HG02870 (cell line): ENCODE results near the gene ADGRA1.
"Not testable (repeated sequence)": the region's sequence is repeated elsewhere in the genome, so short reads cannot be mapped to it uniquely, and the experiment has no call there.

Source experiments
- ATAC-seq: cut with Tn5 transposase; IDR thresholded peaks from one replicate; pipeline ENCODE4 v1.9.1; 2021; ENCODE audit warnings: mild to moderate bottlenecking, moderate library complexity; ENCODE audit not compliant: unreplicated experiment

The ADGRA1 gene

GRCh38 chr10:133141144-133141957, 53.6 kb downstream of the ADGRA1 start:
- ATAC-seq, result no peak

- ATAC-seq, result no peak
These were observed 54.2 kb downstream of the ADGRA1 start for GRCh38 chr10:133141958-133142340.

DNA sequence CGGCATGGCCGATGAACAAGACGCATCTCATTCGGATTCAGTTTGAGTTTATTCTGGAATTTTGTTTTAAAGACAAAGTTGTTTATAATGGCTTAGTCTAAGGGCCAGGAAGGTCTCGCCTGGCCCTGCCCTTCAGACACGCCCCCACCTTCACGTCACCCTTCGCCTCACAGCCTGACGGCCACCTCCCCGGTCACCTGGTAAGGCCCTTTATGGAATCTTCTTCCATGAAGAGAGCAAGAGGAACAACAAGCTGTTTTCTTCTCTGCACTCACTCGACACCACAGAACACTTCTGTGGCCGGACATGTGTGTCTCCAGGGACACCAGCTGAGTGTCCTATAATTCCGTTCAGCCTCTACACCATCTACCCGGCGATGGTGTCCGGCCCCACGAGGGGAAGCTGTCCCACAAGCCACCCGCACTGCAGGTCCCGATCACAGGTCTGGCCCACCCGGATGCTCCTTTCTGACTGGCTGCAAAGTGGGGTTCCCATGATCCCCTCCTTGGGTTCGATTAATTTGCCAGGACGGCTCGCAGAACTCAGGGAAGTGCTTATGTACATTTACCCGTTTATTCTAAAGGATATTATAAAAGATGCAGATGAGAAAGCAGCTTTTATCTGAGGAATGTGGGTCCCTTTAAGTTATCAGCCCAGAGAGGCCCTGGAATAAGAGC, 54.9 kb downstream of the ADGRA1 start:
- no peak for ATAC-seq

- no peak for ATAC-seq
These were observed 55.4 kb downstream of the ADGRA1 start for GRCh38 chr10:133143200-133143533.

DNA sequence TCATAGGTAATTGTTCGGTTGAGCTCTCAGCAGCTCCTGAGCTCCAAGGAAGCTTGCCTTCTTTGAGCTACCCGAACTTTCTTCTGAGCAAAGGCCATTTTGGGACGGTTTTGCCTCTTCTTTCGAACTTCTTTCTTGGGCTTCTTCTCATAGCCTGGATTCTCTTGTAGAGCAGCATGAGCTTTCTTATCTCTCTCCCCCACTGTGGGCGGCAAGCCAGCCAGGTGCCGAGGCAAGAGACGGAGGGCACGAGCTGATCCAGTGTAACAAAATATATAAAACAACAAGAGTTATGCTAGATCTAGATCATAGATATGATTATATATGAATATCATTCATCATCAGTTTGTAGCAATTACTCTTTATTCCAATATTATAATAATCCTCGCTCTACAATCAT, 55.8 kb downstream of the ADGRA1 start:
- ATAC-seq, result no peak

GRCh38 chr10:133144771-133145170, 57.0 kb downstream of the ADGRA1 start:
- ATAC-seq, result no peak

- ATAC-seq, result no peak
These were observed 62.5 kb downstream of the ADGRA1 start for GRCh38 chr10:133150226-133150625.

DNA sequence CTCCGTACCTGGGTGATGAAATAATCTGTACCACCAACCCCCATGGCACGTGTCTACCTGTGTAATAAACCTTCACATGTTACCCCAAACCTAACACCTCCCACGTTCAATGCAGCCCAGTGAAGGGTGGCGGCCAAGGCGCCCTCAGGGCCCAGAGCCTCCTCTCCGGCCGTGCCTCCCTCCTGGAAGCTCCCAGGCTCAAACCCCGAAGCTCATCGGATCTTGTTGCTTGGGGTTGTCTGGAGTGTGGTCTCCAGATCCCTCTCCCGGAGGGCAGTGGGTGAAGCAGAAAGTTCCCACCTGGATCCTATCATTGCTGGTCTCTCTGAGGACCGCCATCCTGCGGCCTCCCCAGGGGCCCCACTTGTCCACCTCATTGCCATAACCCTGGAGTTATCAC, 62.9 kb downstream of the ADGRA1 start:
- ATAC-seq, result no peak

DNA sequence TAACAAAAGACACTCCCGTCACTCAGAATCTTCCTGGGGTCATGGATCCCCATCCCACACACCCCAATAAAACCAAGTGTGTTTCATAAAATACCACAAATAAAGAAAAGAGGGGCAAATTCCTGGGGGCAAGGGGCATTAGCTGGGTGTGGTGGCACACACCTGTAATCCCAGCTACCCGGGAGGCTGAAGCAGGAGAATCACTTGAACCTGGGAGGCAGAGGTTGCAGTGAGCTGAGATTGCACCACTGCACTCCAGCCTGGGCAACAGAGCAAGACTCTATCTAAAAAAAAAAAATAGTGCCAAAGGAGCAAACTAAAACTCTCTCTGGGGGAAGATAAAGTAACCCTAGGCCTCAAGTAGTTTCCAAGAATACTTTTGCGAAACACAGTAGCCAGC, 63.3 kb downstream of the ADGRA1 start:
- ATAC-seq, result not testable (repeated sequence)

DNA sequence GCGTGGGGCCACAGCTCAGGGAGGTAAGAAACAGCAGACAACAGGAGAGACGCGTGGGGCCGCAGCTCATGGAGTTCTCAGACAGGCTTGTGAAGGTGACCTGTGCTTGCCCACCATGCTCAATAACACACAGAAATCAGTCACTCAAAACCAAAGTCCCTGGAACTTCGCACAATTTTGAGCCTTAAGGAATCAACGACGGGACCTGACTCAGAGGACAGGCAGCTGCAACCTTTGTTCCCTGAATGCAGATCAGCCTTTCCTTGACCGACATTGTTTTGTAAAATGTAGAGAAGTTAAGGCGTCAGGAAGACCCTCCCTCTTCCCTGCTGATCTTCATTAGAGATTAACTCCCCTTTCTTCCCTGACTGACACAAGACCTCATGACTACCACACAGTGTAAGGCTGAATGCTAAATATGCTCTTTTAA, 63.8 kb downstream of the ADGRA1 start:
- no peak for ATAC-seq

GRCh38 chr10:133154411-133154810, 66.7 kb downstream of the ADGRA1 start:
- no peak for ATAC-seq

DNA sequence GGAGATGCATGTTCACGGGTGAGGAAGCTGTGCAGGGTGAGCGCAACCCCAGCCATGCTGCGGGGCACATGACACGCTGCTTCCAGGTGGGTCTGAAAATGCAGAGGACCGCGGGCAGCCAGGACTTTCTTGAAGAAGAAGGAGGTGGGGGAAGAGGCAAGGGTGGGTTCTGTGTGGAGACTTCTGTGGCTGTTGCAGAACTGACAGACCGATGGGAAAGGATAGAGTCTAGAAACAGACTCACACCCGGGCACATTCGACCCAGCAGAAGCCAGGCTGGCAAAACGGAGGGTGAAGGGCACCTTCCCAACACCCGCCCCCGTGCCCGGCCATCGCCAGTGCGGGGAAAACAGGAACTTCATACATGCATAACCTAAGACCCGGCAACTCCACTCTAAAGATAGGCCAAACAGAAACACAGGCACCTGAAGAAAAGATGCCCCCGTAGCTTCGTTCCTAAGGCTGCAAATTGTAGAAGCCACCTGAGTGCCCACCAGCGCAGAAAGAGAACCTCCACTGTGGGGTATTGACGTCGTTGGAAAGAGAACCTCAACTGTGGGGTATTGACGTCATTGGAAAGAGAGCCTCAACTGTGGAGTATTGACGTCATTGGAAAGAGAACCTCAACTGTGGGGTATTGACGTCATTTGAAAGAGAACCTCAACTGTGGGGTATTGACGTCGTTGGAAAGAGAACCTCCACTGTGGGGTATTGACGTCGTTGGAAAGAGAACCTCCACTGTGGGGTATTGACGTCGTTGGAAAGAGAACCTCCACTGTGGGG, 67.5 kb downstream of the ADGRA1 start:
- ATAC-seq, result no peak

GRCh38 chr10:133156674-133157579, 69.2 kb downstream of the ADGRA1 start:
- ATAC-seq, result no peak

DNA sequence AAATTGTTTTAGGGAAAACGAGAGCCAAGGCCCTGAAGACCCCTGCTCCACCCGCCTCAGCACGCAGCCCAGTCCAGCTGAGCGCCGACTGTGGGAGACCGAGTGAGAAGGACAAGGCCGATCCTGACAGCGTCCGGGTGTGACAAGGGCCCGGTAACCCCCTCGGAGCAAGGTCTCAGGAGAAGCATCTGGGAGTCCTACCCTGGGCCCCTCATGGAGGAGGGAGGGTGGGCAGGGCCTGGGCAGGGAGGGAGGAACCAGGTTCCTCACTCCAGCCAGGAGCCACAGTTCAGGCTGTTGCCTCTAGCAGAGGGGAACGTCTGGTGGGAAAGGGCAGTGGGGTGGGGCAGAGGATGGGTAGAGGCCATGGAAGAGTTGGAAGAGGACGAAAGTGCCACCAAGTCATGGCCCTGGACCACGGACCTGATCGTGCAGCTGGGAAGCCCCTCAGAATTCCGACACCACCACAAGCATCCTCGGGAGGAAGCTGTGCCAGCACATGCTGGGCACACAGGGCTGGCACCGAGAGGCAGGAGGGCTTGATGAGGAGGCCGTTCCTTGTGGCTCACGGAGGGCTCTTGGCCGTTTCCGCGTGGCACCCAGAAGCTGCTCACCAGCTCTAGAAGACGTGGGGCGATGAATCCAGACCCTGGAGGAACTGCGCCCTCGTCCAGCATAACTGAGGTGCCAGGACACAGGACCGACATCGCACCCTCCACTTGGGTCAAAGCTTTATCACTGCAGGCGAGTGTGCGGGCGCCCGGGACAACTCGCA, 70.1 kb downstream of the ADGRA1 start:
- no peak for ATAC-seq

- no peak for ATAC-seq
These were observed 70.7 kb downstream of the ADGRA1 start for GRCh38 chr10:133158437-133158755.

DNA sequence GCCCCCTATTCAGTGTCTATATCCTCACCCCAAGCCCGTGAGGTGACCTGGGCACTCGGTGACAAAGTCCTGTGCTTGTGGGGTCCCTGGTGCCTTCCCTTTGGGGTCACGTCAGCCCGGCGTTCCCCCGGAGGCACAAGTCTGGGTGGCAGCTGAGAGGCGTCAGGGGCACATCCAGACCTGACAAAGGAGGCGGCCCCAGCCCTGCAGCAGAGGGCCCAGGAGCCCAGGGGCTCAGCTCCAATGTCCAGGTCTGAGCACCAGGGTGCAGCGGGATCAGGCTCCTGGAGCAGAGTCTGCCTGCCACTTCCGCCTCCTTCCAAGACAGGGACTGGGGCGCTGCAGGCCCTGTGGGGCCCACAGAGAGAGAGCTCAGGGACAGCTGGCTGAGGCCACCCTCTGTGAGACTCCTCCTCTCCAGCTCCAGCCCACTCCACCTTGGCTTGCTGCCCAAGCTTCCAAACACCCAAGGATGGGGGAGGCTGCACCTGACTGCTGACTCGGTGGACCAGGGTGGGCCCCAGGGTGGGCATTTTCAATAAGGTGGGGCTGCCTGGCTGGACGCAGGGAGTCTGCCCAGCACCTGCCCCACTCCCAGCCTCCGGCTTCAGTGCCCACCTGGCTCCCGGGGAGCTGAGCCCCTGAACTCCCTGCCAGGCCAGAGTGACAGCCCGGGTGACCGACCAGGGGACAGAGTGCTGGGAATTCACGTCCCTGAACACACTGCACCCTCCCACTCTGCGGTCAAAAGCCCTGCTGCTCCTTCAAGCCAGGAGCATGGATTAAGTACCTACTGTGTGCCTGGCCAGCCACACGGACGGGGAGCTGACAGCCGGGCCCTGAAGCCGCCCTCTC, 71.3 kb downstream of the ADGRA1 start:
- ATAC-seq, result no peak

DNA sequence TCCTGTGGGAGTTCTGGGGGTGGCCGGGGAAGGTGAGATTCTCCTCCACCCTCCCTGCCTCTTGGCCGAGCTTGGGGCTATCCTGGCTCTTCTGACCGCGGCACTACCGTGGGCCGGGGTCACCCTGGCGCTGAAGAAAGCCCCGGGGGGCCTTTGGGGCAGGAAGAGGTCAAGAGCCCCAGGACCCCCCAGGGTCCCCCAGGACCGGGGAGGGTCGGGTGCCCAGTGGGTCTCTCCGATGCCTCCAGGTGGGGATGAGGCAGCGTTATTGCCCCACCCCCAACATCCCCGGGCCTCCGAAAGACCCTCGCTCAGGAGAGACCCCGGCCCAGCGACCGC, 71.9 kb downstream of the ADGRA1 start:
- no peak for ATAC-seq

DNA sequence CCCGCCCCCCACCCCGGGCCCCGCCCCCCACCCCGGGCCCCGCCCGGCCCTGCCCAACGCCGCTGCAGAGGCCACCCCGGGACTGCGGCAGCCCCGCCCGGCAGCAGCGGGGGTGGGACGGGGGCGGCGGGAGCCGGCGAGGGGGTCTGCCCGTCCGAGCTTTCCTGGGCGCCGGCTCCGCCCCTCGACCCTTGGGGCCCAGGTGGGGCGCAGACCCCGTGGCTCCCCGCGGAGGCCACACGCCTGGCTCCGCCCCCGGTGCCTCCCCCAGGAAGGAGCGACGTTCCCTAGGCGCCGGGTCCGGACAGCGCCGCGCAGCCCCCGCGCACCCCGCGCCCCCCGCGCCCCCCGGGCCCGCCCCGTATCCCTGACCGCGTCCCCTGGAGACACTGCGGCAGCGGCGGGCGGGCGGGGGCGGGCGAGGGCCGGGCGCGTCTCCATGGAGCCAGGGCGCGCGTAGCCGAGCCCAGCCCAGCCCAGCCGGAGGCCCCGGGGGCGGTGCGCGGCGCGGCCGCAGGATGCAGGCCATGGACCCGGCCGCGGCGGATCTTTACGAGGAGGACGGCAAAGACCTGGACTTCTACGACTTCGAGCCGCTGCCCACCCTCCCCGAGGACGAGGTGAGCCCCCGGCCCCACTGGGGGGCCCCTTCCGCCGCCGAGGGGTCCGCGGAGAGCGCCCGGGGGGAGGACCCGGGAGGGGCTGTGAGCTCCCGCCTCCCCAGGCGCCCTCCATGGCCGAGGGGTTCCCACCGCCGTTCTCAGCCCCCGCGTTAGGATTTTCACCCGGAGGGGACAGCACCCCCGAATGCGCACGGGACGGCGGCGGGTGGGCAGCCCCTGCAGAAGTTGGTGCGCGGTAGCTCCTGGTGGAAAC, 72.5 kb downstream of the ADGRA1 start, which contains the start of gene KNDC1:
Gene KNDC1 (plus strand): TSS at position 270 of the 876 bp plus-strand sequence. CDS start 249 bp downstream, at position 519.
- ATAC-seq, result no peak
